ENCODE data around the gene NSRP1. TPM values are rescaled to one million over a fixed set of nuclear protein-coding genes. Genes with fewer than 3 reads are reported as not detected.

The NSRP1 gene
- total and polyA plus RNA-seq, 2 of the 4 experiments (the other 2 are of a cell fraction) = 3.4 to 14.2 TPM

DNA sequence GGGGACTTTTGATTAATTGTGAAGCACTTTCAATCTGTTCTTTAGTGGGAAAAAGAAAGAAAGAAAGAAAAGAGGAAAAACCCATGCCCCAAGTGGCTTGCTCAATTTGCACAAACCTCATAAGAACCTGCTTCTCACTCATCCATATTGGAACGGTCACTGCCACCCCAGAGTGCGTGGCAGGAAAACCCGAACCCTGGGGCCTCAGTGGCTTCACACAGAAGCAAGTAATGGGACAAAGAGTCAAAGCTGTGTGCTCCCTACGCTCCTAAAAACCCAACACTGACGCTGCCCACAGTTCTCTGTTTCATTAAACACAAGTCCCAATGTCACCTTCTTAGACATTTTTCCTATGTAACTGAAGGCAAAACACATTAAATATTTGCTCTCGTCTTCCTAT, 117.7 kb downstream of the NSRP1 start:
- Histone ChIP-seq H3K4me3 (ENCODE audit: insufficient read depth, low read depth, low read length) (no peak overlapping the region), H2BK5ac (ENCODE audit: low read depth, low read length, poor library complexity, severe bottlenecking) (no peak overlapping the region), H2AK5ac (ENCODE audit: low read depth, low read length) (no peak overlapping the region), H3K18ac (ENCODE audit: low read depth, low read length) (no peak overlapping the region), H4K8ac (ENCODE audit: low read depth in 2 of 2, low read length in 2 of 2) (no peak overlapping the region), H3K4ac (ENCODE audit: low read depth, low read length) (no peak overlapping the region), H4K91ac (ENCODE audit: insufficient read depth, low read depth, low read length) (no peak overlapping the region), H3K79me1 (ENCODE audit: low read depth in 1 of 2, low read length in 2 of 2) (no peaks in the 10 kb centered on the region), H2AK9ac (replicated peaks; ENCODE audit: low read depth, low read length, poor library complexity) (no peak overlapping the region), H2BK15ac (ENCODE audit: low read depth, low read length) (no peak overlapping the region), H3K23ac (ENCODE audit: low read depth, low read length) (no peak overlapping the region), H3K9ac (ENCODE audit: low read depth, low read length) (no peak overlapping the region), H3K9me3 (ENCODE audit: control insufficient read depth, insufficient read depth, low read length) (no peaks in the 10 kb centered on the region; the same call in 1 of the 2 replicates), H3K56ac (ENCODE audit: extremely low read depth, insufficient read depth, low read length) (no peak overlapping the region), H3K14ac (replicated peaks; ENCODE audit: low read depth, low read length) (no peak overlapping the region), H4K20me1 (ENCODE audit: insufficient read depth, low read length) (no peaks in the 10 kb centered on the region), H2BK120ac (ENCODE audit: low read depth, low read length) (no peak overlapping the region), H4K5ac (ENCODE audit: low read depth, low read length) (no peak overlapping the region), H2AFZ (replicated peaks; ENCODE audit: low read length, poor library complexity) (no peak overlapping the region), H3K4me1 (ENCODE audit: control insufficient read depth, insufficient read depth, low read length) (peaks cover 5% of the 10 kb centered on the region; the same call in 1 of the 2 replicates), H3K27me3 (ENCODE audit: control insufficient read depth, insufficient read depth, low read length) (peaks cover 77% of the 10 kb centered on the region), H3K9me1 (ENCODE audit: insufficient read depth, low read length) (no peaks in the 10 kb centered on the region), H3K27ac (ENCODE audit: insufficient read depth, low read length) (no peak overlapping the region), H3K36me3 (ENCODE audit: control insufficient read depth, insufficient read depth, low read length) (no peaks in the 10 kb centered on the region), H3K4me2 (ENCODE audit: low read depth, low read length) (no peak overlapping the region), H2BK20ac (ENCODE audit: low read depth, low read length) (no peak overlapping the region)
- TF ChIP-seq RFX5 (IDR thresholded peaks at IDR 0.05; ENCODE audit: low read depth, low read length) (no peak), NFE2L2 (IDR thresholded peaks at IDR 0.05; ENCODE audit: low read depth, low read length) (no peak), RAD21 (IDR thresholded peaks at IDR 0.05; ENCODE audit: low read length) (no peak), ELK1 (IDR thresholded peaks at IDR 0.05; ENCODE audit: borderline replicate concordance, low read depth, low read length) (no peak), CHD1 (IDR thresholded peaks at IDR 0.05; ENCODE audit: low read depth, low read length) (no peak), POLR2A (IDR thresholded peaks at IDR 0.05; ENCODE audit: low read depth, low read length) (no peak), CEBPB (IDR thresholded peaks at IDR 0.05; ENCODE audit: low read depth, low read length) (no peak), CTCF (conservative IDR thresholded peaks at IDR 0.05; ENCODE audit: low read depth, low read length) (no peak), FOS (IDR thresholded peaks at IDR 0.05; ENCODE audit: low read depth, low read length) (no peak), RCOR1 (IDR thresholded peaks at IDR 0.05; ENCODE audit: insufficient replicate concordance, low read length) (no peak), MAFK (IDR thresholded peaks at IDR 0.05; ENCODE audit: low read depth, low read length) (no peak), BHLHE40 (IDR thresholded peaks at IDR 0.05; ENCODE audit: low read depth, low read length) (no peak), MXI1 (IDR thresholded peaks at IDR 0.05; ENCODE audit: borderline replicate concordance, low read depth, low read length) (no peak), MAZ (IDR thresholded peaks at IDR 0.05; ENCODE audit: borderline replicate concordance, low read depth, low read length) (no peak), SMC3 (IDR thresholded peaks at IDR 0.05; ENCODE audit: low read depth, low read length) (no peak)
- TF ChIP-seq, protein P1, sequence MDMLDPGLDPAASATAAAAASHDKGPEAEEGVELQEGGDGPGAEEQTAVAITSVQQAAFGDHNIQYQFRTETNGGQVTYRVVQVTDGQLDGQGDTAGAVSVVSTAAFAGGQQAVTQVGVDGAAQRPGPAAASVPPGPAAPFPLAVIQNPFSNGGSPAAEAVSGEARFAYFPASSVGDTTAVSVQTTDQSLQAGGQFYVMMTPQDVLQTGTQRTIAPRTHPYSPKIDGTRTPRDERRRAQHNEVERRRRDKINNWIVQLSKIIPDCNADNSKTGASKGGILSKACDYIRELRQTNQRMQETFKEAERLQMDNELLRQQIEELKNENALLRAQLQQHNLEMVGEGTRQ (IDR thresholded peaks at IDR 0.05; ENCODE audit: low read depth, low read length) = no peak
- dilution Hi-C loops (cut with HindIII; ENCODE audit: low sequenced_read_pairs, unreplicated experiment) = no loop called here
- ATAC-seq (ENCODE audit: low read depth) (no peak), DNase-seq (no peak)
- intact Hi-C loops (cut with micrococcal nuclease) = no loop called here
- ChIA-PET CTCF (no interaction called here), POLR2A (ENCODE audit: unreplicated experiment) (interaction anchor here (0.6 kb wide), 1 partner anchor 640 kb away, joined by 3 read pairs; no protein-coding TSS in a partner anchor)
- no TSS peak for BruUV-seq (replicated peaks)
- in situ Hi-C loops (cut with MboI; ENCODE audit: low sequenced_read_pairs) = no loop called here
- WGBS, 2 experiments (ENCODE audit: extremely low coverage in 2 of 2, insufficient read length in 1 of 2) = 90% methylated on average over 2 of the region's 6 CpGs; no CpG with 5 or more reads in 1 of the 2 experiments

All from IMR-90 (cell line).